CD4-positive, alpha-beta T cell treated with Interferon alpha-2 for 1 hour (primary cell): Measurements from ENCODE around the gene TEX2.
"Not testable (repeated sequence)": the region's sequence is repeated elsewhere in the genome, so short reads cannot be mapped to it uniquely, and the experiment has no call there.

Experiments used
- DNase-seq, 2 donors: peaks; one replicate each; pipeline ENCODE4 v3.0.0-alpha.2; 2020 to 2022

The TEX2 gene

GRCh38 chr17:64232466-64233262, 30.4 kb downstream of the TEX2 start:
- DNase-seq = no peak

- DNase-seq = no peak
These were observed 31.4 kb downstream of the TEX2 start for GRCh38 chr17:64231567-64232141.

GRCh38 chr17:64230791-64231408, 32.2 kb downstream of the TEX2 start:
- DNase-seq = no peak

GRCh38 chr17:64229815-64230728, 33.0 kb downstream of the TEX2 start:
- DNase-seq = no peak

GRCh38 chr17:64226132-64226531, 36.9 kb downstream of the TEX2 start:
- no peak for DNase-seq

GRCh38 chr17:64225410-64225809, 37.6 kb downstream of the TEX2 start:
- DNase-seq = no peak

- DNase-seq = no peak
These were observed 39.0 kb downstream of the TEX2 start for GRCh38 chr17:64223931-64224629.

GRCh38 chr17:64223283-64223682, 39.8 kb downstream of the TEX2 start:
- DNase-seq = no peak

GRCh38 chr17:64221679-64222078, 41.4 kb downstream of the TEX2 start:
- DNase-seq = no peak

- DNase-seq = not testable (repeated sequence)
These were observed 42.5 kb downstream of the TEX2 start for GRCh38 chr17:64220604-64221003.

GRCh38 chr17:64219571-64219970, 43.5 kb downstream of the TEX2 start:
- no peak for DNase-seq

- peak; percentile 23 to 34 for DNase-seq
These were observed 45.0 kb downstream of the TEX2 start for GRCh38 chr17:64218066-64218465.

- DNase-seq = no peak
These were observed 45.8 kb downstream of the TEX2 start for GRCh38 chr17:64217249-64217691.

GRCh38 chr17:64216338-64217248, 46.5 kb downstream of the TEX2 start:
- no peak for DNase-seq

- no peak for DNase-seq
These were observed 47.1 kb downstream of the TEX2 start for GRCh38 chr17:64216000-64216337.

GRCh38 chr17:64214950-64215349, 48.1 kb downstream of the TEX2 start:
- no peak for DNase-seq

GRCh38 chr17:64213995-64214811, 48.9 kb downstream of the TEX2 start:
- no peak for DNase-seq

GRCh38 chr17:64212122-64212521, 50.9 kb downstream of the TEX2 start:
- no peak for DNase-seq

GRCh38 chr17:64209983-64210382, 53.1 kb downstream of the TEX2 start:
- DNase-seq = no peak

- no peak for DNase-seq
These were observed 53.6 kb downstream of the TEX2 start for GRCh38 chr17:64209356-64209941.
